GM23338 (cell line): Measurements from ENCODE around the gene LRSAM1. TPM values are rescaled to one million over a fixed set of nuclear protein-coding genes. Genes with fewer than 3 reads are reported as not detected.

Experiments used
- ATAC-seq: fragments of 200-7000 bp; cut with Tn5 transposase; 3 replicates; pipeline ENCODE4 v1.9.1; 2020
- DNase-seq: peaks from one replicate; pipeline ENCODE4 v3.0.0-alpha.2; 2015; ENCODE audit warnings: low spot score
- H2AFZ ChIP-seq: fragments of 200-600 bp; sonication (generic); 2 replicates; pipeline ENCODE4 v1.8.0; 2016; ENCODE audit warnings: antibody characterized with exemption, mild to moderate bottlenecking, moderate library complexity
- H3F3A ChIP-seq: fragments of 200-600 bp; sonication (generic); replicated peaks from 2 replicates; pipeline ENCODE4 v1.8.0; 2017; ENCODE audit warnings: antibody characterized with exemption, mixed run types, low read depth
- H3K27ac ChIP-seq: fragments of 200-600 bp; sonication (generic); 2 replicates; pipeline ENCODE4 v1.6.1; 2016; ENCODE audit warnings: low read depth
- H3K27me3 ChIP-seq: fragments of 200-600 bp; sonication (generic); 2 replicates; pipeline ENCODE4 v1.8.0; 2016; ENCODE audit warnings: mild to moderate bottlenecking, mixed run types, moderate library complexity; ENCODE audit not compliant: insufficient read depth
- H3K36me3 ChIP-seq: fragments of 200-600 bp; sonication (generic); 2 replicates; pipeline ENCODE4 v1.8.0; 2016; ENCODE audit warnings: mild to moderate bottlenecking; ENCODE audit not compliant: insufficient read depth
- H3K4me1 ChIP-seq: fragments of 200-600 bp; sonication (generic); 2 replicates; pipeline ENCODE4 v1.8.0; 2016; ENCODE audit warnings: mild to moderate bottlenecking, moderate library complexity; ENCODE audit not compliant: insufficient read depth
- H3K4me2 ChIP-seq: fragments of 200-600 bp; sonication (generic); 2 replicates; pipeline ENCODE4 v1.7.1; 2017; ENCODE audit warnings: mixed run types
- H3K4me3 ChIP-seq: fragments of 200-600 bp; sonication (generic); 2 replicates; pipeline ENCODE4 v1.6.1; 2016; ENCODE audit warnings: mixed run types
- H3K79me2 ChIP-seq: fragments of 200-600 bp; sonication (generic); replicated peaks from 2 replicates; pipeline ENCODE4 v1.8.0; 2017; ENCODE audit warnings: mild to moderate bottlenecking; ENCODE audit not compliant: insufficient read depth
- H3K9me2 ChIP-seq: fragments of 200-600 bp; sonication (generic); 2 replicates; pipeline ENCODE4 v1.8.0; 2017; ENCODE audit not compliant: insufficient read depth
- H4K20me1 ChIP-seq: fragments of 200-600 bp; sonication (generic); replicated peaks from 2 replicates; pipeline ENCODE4 v1.8.0; 2017; ENCODE audit warnings: mild to moderate bottlenecking; ENCODE audit not compliant: insufficient read depth
- H3K27ac Mint-ChIP-seq: 2 replicates; pipeline ENCODE4 v1.8.0; 2020; ENCODE audit warnings: inconsistent platforms, mild to moderate bottlenecking, moderate library complexity, mixed read lengths
- H3K27me3 Mint-ChIP-seq: 3 replicates; pipeline ENCODE4 v1.8.0; 2022; ENCODE audit warnings: low read depth, mild to moderate bottlenecking, moderate library complexity, mixed read lengths, inconsistent platforms; ENCODE audit not compliant: insufficient read depth, poor library complexity
- H3K36me3 Mint-ChIP-seq: 3 replicates; pipeline ENCODE4 v1.8.0; 2021; ENCODE audit warnings: low read depth, mild to moderate bottlenecking, inconsistent platforms, moderate library complexity, mixed read lengths
- H3K4me1 Mint-ChIP-seq: 3 replicates; pipeline ENCODE4 v1.8.0; 2020; ENCODE audit warnings: mild to moderate bottlenecking, inconsistent platforms, mixed read lengths
- H3K4me3 Mint-ChIP-seq: 3 replicates; pipeline ENCODE4 v1.8.0; 2021; ENCODE audit warnings: moderate library complexity, mild to moderate bottlenecking, inconsistent platforms, mixed read lengths
- H3K9me3 Mint-ChIP-seq: 3 replicates; pipeline ENCODE4 v1.8.0; 2020; ENCODE audit warnings: moderate library complexity, mild to moderate bottlenecking, inconsistent platforms, mixed read lengths
- ETS1 ChIP-seq: IDR thresholded peaks from 2 replicates; pipeline ENCODE4 v1.6.1; 2016; ENCODE audit warnings: antibody characterized with exemption
- EZH2 ChIP-seq: fragments of 200-600 bp; sonication (generic); IDR thresholded peaks from one replicate; pipeline ENCODE4 v1.8.0; 2017; ENCODE audit warnings: antibody characterized with exemption, mild to moderate bottlenecking, low read depth; ENCODE audit not compliant: unreplicated experiment
- EZH2phosphoT487 ChIP-seq: fragments of 200-600 bp; sonication (generic); IDR thresholded peaks from one replicate; pipeline ENCODE4 v1.8.1; 2018; ENCODE audit warnings: antibody characterized with exemption; ENCODE audit not compliant: unreplicated experiment
- JUNB ChIP-seq: IDR thresholded peaks from one replicate; pipeline ENCODE4 v1.6.1; 2016; ENCODE audit warnings: antibody characterized with exemption; ENCODE audit not compliant: unreplicated experiment
- NANOG ChIP-seq: IDR thresholded peaks from 2 replicates; pipeline ENCODE4 v1.6.1; 2016; ENCODE audit warnings: antibody characterized with exemption, borderline replicate concordance
- POLR2AphosphoS5 ChIP-seq: IDR thresholded peaks from 2 replicates; pipeline ENCODE4 v1.6.1; 2016; ENCODE audit warnings: antibody characterized with exemption, low read depth
- STAT1 ChIP-seq: IDR thresholded peaks from one replicate; pipeline ENCODE4 v1.6.1; 2016; ENCODE audit warnings: antibody characterized with exemption; ENCODE audit not compliant: unreplicated experiment
- ZNF114 ChIP-seq: fragments of 250-450 bp; sonication (Bioruptor Pico); IDR thresholded peaks from 2 replicates; pipeline ENCODE4 v1.5.0; 2020; ENCODE audit warnings: mild to moderate bottlenecking, moderate library complexity
- ZNF331 ChIP-seq: fragments of 250-450 bp; sonication (Bioruptor Pico); IDR thresholded peaks from 2 replicates; pipeline ENCODE4 v1.5.0; 2020; ENCODE audit warnings: low read depth, mild to moderate bottlenecking, moderate library complexity
- polyA plus RNA-seq: library from polyadenylated mRNA; unstranded; fragments of >200 nt; fragmentation: Nextera tagmentation; extraction: Ambion mirVana; gene quantifications from 2 replicates; pipeline ENCODE4 v1.2.1, GENCODE V29; 2016
- total RNA-seq: library from RNA; depleted of rRNA; stranded (reverse); fragments of >200 nt; shearing (Covaris generic); gene quantifications from 2 replicates; pipeline ENCODE4 v1.2.3, GENCODE V29; 2014
- TF ChIP-seq, protein P1 (sequence below), 2 experiments: fragments of 200-600 bp in 1 of 2; sonication (generic) in 1 of 2; conservative IDR thresholded peaks; 2 replicates each; pipeline versions ENCODE4 v1.5.1 to v1.6.1; 2016 to 2017; ENCODE audit warnings: antibody characterized with exemption in 2 of 2, low read depth in 2 of 2, mild to moderate bottlenecking in 2 of 2, moderate library complexity in 1 of 2
- TF ChIP-seq, protein P2 (sequence below): IDR thresholded peaks from one replicate; pipeline ENCODE4 v1.6.1; 2018; ENCODE audit warnings: antibody characterized with exemption; ENCODE audit not compliant: unreplicated experiment

LRSAM1 gene
- total and polyA plus RNA-seq, 2 experiments from 2014 or later = 12.8 to 21.9 TPM

DNA sequence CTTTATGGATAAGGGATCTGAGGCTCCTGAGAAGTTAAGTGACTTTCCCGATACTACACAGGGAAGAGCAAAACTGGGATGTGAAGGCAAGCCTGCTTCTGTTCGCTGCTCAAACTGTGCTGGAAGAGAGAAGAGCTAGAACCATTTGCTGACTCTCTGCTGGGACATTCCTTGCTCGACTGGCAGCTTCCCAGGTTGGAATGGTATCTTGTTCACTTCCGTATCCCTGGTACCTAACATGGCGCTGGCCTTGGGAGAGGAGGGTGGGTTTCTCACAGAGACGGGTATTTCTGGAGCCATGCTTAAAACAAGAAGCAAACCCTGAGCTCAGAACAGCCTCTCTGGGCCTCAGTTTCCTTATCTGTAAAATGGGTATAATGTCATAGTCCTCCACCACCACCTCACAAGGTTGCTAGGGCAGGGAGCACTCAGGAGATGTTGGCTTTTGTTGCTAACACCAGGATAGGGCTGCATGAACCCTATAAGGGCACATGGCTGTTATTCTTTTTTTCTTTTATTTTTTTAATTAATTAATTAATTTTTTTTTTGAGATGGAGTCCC, 92.7 kb downstream of the LRSAM1 start:
- Histone ChIP-seq H4K20me1 (no peaks in the 10 kb centered on the region; the same call in 1 of the 2 replicates), H3K4me1 (peaks cover 6% of the 10 kb centered on the region; the same call in 1 of the 2 replicates), H3K4me3 (no peak overlapping the region), H3K4me2 (no peak overlapping the region), H3F3A (no peaks in the 10 kb centered on the region), H3K27ac (no peak overlapping the region), H3K79me2 (peaks cover 41% of the 10 kb centered on the region), H3K36me3 (no peaks in the 10 kb centered on the region), H3K27me3 (no peaks in the 10 kb centered on the region), H2AFZ (no peak overlapping the region), H3K9me2 (no peaks in the 10 kb centered on the region)
- Mint-ChIP-seq H3K36me3 (no peaks in the 10 kb centered on the region), H3K4me3 (no peak overlapping the region), H3K27me3 (peaks cover 7% of the 10 kb centered on the region), H3K9me3 (no peaks in the 10 kb centered on the region), H3K27ac (no peak overlapping the region), H3K4me1 (peaks cover 18% of the 10 kb centered on the region)
- no peak for ATAC-seq
- TF ChIP-seq JUNB (no peak), NANOG (no peak), ZNF331 (CRISPR knock-in tag) (no peak), EZH2 (no peak), EZH2phosphoT487 (no peak), ZNF114 (CRISPR knock-in tag) (no peak), ETS1 (no peak), POLR2AphosphoS5 (no peak), STAT1 (no peak)
- TF ChIP-seq, protein P1, sequence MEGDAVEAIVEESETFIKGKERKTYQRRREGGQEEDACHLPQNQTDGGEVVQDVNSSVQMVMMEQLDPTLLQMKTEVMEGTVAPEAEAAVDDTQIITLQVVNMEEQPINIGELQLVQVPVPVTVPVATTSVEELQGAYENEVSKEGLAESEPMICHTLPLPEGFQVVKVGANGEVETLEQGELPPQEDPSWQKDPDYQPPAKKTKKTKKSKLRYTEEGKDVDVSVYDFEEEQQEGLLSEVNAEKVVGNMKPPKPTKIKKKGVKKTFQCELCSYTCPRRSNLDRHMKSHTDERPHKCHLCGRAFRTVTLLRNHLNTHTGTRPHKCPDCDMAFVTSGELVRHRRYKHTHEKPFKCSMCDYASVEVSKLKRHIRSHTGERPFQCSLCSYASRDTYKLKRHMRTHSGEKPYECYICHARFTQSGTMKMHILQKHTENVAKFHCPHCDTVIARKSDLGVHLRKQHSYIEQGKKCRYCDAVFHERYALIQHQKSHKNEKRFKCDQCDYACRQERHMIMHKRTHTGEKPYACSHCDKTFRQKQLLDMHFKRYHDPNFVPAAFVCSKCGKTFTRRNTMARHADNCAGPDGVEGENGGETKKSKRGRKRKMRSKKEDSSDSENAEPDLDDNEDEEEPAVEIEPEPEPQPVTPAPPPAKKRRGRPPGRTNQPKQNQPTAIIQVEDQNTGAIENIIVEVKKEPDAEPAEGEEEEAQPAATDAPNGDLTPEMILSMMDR (conservative IDR thresholded peaks at IDR 0.05; ENCODE audit: low read depth in 2 of 2) = no peak
- TF ChIP-seq, protein P2, sequence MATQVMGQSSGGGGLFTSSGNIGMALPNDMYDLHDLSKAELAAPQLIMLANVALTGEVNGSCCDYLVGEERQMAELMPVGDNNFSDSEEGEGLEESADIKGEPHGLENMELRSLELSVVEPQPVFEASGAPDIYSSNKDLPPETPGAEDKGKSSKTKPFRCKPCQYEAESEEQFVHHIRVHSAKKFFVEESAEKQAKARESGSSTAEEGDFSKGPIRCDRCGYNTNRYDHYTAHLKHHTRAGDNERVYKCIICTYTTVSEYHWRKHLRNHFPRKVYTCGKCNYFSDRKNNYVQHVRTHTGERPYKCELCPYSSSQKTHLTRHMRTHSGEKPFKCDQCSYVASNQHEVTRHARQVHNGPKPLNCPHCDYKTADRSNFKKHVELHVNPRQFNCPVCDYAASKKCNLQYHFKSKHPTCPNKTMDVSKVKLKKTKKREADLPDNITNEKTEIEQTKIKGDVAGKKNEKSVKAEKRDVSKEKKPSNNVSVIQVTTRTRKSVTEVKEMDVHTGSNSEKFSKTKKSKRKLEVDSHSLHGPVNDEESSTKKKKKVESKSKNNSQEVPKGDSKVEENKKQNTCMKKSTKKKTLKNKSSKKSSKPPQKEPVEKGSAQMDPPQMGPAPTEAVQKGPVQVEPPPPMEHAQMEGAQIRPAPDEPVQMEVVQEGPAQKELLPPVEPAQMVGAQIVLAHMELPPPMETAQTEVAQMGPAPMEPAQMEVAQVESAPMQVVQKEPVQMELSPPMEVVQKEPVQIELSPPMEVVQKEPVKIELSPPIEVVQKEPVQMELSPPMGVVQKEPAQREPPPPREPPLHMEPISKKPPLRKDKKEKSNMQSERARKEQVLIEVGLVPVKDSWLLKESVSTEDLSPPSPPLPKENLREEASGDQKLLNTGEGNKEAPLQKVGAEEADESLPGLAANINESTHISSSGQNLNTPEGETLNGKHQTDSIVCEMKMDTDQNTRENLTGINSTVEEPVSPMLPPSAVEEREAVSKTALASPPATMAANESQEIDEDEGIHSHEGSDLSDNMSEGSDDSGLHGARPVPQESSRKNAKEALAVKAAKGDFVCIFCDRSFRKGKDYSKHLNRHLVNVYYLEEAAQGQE = no peak
- no peak for DNase-seq
